ENCODE results near the gene PDPN. TPM values are rescaled to one million over a fixed set of nuclear protein-coding genes. Genes with fewer than 3 reads are reported as not detected.

The PDPN gene
- total RNA-seq, 1 experiment from 2014 or later: not detected

DNA sequence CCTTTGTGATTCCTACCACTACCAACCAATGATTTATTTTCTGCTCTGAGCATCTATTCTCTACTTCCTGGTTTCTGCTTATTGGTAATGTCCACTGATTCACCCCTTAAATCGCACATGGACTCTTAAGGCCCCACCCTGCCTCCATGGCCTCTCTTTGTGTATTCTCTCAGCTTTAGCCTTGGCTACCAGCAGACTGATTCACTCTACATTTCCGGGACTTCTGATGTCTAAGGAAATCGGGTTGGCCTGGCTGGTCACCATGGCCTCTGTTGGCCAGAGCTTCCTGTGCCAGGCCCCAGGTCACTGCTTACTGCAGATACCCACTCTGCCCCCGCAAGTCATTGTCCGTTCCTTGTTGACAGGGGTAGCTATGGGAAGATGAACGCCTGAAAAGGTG lies 40.9 kb downstream of the PDPN start:
- Histone ChIP-seq H3K9me3 (ENCODE audit: control insufficient read depth in 1 of 2, insufficient read depth in 1 of 2, low read depth in 1 of 2, low read length in 2 of 2) (no peaks in the 10 kb centered on the region), H3K9me2 (ENCODE audit: insufficient read depth) (no peaks in the 10 kb centered on the region), H3K36me3 (ENCODE audit: control insufficient read depth in 1 of 2, insufficient read depth in 2 of 2, low read length in 2 of 2) (no peaks in the 10 kb centered on the region), H2AFZ (ENCODE audit: low read depth, low read length, poor library complexity, severe bottlenecking) (no peak overlapping the region), H3K27me3 (ENCODE audit: insufficient read depth, low read length) (no peaks in the 10 kb centered on the region), H3K9ac (ENCODE audit: low read length) (no peak overlapping the region), H3K4me2 (ENCODE audit: low read length) (no peak overlapping the region), H3K27ac (ENCODE audit: low read depth, low read length) (no peak overlapping the region), H3K4me3 (replicated peaks in 1 of 2; ENCODE audit: low read depth in 1 of 2, low read length in 2 of 2) (no peak overlapping the region), H3K4me1 (ENCODE audit: control insufficient read depth in 1 of 2, insufficient read depth in 2 of 2, low read length in 2 of 2) (no peaks in the 10 kb centered on the region; a peak in 1 of 4 replicates), H3K79me2 (ENCODE audit: insufficient read depth, low read length) (no peaks in the 10 kb centered on the region), H4K20me1 (ENCODE audit: insufficient read depth) (no peaks in the 10 kb centered on the region)
- TF ChIP-seq POLR2A (IDR thresholded peaks at IDR 0.05; ENCODE audit: borderline replicate concordance, extremely low read depth, insufficient read depth, insufficient read length) (no peak), JUND (IDR thresholded peaks at IDR 0.05) (no peak), TCF7L2 (IDR thresholded peaks at IDR 0.05; ENCODE audit: borderline replicate concordance, extremely low read depth, insufficient read depth, insufficient read length) (no peak), ELF1 (IDR thresholded peaks at IDR 0.05; ENCODE audit: borderline replicate concordance, low read depth) (no peak), EZH2phosphoT487 (IDR thresholded peaks at IDR 0.05; ENCODE audit: borderline replicate concordance) (no peak), ZBTB33 (IDR thresholded peaks at IDR 0.05; ENCODE audit: extremely low read depth, insufficient replicate concordance, low read length) (no peak), RAD21 (IDR thresholded peaks at IDR 0.05; ENCODE audit: low read depth) (no peak), REST (IDR thresholded peaks at IDR 0.05; ENCODE audit: low read depth) (no peak), SP1 (IDR thresholded peaks at IDR 0.05; ENCODE audit: low read depth) (no peak), SIN3A (IDR thresholded peaks at IDR 0.05; ENCODE audit: low read depth) (no peak), POLR2AphosphoS5 (IDR thresholded peaks at IDR 0.05; ENCODE audit: low read depth, low read length) (no peak), ZFX (IDR thresholded peaks at IDR 0.05) (no peak)
- TF ChIP-seq, protein P1, sequence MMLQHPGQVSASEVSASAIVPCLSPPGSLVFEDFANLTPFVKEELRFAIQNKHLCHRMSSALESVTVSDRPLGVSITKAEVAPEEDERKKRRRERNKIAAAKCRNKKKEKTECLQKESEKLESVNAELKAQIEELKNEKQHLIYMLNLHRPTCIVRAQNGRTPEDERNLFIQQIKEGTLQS (IDR thresholded peaks at IDR 0.05): no peak
- ChIA-PET RAD21 (ENCODE audit: low non-redundant PET in 1 of 2, low total read pairs in 2 of 2, uncharacterized antibody in 2 of 2, unreplicated experiment in 2 of 2) (no interaction called here), POLR2A (no interaction called here), CTCF (no interaction called here)
- no peak for ATAC-seq
- no TSS peak for BruUV-seq (replicated peaks)
- intact Hi-C loops (cut with micrococcal nuclease): no loop called here
- DNase-seq (ENCODE audit: low read depth, low spot score): no peak

Data from HCT116 (cell line).